ENCODE data around the gene EN2.

- TF ChIP-seq CTCF (IDR thresholded peaks at IDR 0.05) (no peak), POLR2A (IDR thresholded peaks at IDR 0.05) (no peak)
Observed at GRCh38 chr7:155425011-155425340, 33.0 kb upstream of the EN2 start.

Measured in uterus (tissue), 2 donors.